HG03432 (cell line): ENCODE measurements around the gene CCN5.
"Not testable (repeated sequence)": the region's sequence is repeated elsewhere in the genome, so short reads cannot be mapped to it uniquely, and the experiment has no call there.

Experiments
- ATAC-seq: cut with Tn5 transposase; IDR thresholded peaks from one replicate; pipeline ENCODE4 v1.9.1; 2021; ENCODE audit warnings: mild to moderate bottlenecking, moderate library complexity; ENCODE audit not compliant: unreplicated experiment

The CCN5 gene

DNA sequence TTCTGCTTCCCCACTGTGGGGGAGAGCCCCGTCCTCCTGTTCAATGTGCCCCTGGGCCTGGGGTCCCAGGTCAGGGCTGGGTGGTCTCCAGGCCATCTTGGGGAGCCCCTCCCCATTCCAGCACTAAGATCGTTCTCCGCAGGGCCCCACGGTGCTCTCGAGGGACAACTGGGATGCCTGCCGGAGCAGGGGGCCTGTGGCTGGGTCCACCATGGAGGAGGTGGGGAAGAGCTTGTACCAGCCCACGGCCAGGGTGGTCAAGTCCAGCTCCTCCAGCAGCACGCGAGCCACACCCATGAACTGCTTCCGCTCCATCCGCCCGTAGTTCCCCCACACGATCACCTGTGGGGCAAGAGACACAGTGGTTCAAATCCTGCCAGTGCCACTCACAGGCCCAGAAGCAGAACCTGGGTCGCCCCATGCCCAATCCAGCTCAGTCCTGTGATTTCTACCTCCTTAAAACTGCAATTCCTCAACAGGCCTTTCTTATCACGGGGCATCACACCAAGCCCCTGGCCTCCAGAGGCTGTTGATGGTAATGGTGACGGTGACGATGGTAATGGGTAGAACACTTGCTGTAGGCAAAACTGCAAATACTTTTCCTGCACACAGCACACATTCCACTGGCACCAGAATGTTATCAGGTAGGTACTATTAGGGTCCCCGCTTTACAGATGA is 41.0 kb downstream of the CCN5 start:
- no peak for ATAC-seq

GRCh38 chr20:44756956-44757355 is 41.8 kb downstream of the CCN5 start:
- no peak for ATAC-seq

DNA sequence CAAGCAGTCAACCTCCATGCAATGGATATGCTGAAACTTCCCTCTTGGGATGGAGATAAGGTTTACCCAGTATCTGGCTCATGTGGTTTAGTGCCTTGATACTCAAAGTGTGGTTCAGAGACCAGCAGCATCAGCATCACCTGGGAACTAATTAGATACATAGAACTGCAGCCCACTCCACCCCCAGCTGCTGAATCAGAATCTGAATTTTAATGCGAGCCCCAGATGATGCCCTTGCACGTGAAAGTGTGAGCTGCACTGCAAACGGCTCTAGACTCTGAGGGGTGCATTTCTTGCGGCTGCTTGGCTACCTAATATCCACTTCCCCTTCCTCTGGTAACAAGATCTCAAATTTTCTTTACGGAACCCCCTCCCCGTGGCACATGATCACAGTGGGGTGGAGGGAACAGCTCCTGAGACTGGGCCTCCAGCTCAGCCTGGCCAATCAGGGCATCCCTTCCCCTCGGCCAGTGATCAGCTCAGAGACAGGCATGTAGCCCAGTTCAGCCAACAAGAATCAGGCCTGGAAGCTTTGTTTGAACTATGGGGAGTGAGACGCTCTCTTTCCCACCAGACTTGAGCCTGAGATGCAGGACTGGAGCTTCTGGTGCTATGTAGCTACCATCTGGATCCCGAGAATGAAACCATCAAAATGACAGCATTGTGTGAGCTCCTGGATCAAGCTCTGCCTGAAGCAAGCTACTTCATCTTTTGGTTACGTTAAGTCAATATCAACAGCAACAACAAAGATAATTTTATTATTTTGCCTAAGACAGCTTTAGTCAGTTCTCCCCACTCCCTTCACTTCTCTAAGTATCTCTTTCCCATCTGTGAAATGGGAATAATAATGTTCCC is 43.3 kb downstream of the CCN5 start:
- ATAC-seq: no peak

DNA sequence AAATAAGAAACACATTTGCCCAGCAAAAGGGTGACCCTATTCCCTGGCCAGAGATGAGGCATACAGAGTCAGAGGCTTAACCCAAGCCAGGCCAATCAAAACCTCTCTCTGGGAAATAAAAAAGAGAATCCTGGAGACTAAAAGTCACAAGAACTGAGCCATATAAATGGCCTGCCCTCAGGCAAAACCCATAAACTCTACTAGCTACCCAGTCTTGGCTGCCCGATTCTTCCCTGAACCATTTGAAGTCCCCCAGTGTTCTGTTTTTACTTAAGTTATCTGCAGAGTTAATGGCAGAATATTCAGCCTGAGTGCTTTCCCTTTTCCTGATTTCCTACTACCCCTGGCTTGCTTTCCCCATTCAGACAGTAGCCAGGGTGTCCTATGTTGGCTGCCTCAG is 44.4 kb downstream of the CCN5 start:
- no peak for ATAC-seq

- ATAC-seq: no peak
Measured at GRCh38 chr20:44761423-44761822, 46.3 kb downstream of the CCN5 start.

DNA sequence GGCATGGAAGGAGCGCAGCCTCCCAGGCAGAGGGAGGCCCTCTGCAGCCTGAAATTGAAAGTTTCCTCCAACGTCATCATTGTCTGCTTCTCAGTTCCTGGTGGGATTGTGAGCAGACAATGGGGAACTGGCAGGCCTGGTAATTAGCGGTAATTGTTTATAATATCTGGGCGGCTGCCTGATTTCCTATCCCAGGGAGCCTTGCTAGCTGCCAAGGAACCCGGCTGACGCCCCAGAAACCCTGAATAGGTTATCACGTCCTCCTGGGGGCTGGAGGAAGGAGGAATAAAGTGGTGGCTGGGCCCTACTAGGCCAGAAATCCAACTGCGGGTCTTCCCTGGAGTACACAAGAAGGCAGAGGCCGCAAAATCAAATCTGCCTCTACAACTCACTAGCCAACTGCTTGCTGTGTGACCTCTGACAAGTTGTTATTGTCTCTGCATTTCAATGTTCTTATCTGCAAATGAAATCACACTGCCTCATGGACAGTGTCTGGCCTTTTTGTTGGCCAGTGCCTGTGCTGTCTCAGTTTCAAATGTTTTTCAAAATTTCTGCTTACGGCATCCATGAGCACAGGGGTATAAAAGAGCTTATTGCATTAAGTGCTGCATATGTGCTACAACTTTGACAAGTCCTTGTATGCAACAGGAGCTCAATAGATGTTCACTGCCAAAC is 47.4 kb downstream of the CCN5 start:
- ATAC-seq: no peak

- ATAC-seq: not testable (repeated sequence)
Measured at GRCh38 chr20:44763798-44764197, 48.6 kb downstream of the CCN5 start.

GRCh38 chr20:44765091-44765490 is 49.9 kb downstream of the CCN5 start:
- no peak for ATAC-seq

GRCh38 chr20:44765701-44766347 is 50.7 kb downstream of the CCN5 start:
- ATAC-seq: no peak

GRCh38 chr20:44768256-44768655 is 53.1 kb downstream of the CCN5 start:
- no peak for ATAC-seq

GRCh38 chr20:44768854-44769480 is 53.8 kb downstream of the CCN5 start:
- no peak for ATAC-seq

GRCh38 chr20:44769481-44769863 is 54.3 kb downstream of the CCN5 start:
- no peak for ATAC-seq

GRCh38 chr20:44770484-44771171 is 55.5 kb downstream of the CCN5 start:
- no peak for ATAC-seq

- ATAC-seq: no peak
Measured at GRCh38 chr20:44771172-44771535, 56.0 kb downstream of the CCN5 start.

DNA sequence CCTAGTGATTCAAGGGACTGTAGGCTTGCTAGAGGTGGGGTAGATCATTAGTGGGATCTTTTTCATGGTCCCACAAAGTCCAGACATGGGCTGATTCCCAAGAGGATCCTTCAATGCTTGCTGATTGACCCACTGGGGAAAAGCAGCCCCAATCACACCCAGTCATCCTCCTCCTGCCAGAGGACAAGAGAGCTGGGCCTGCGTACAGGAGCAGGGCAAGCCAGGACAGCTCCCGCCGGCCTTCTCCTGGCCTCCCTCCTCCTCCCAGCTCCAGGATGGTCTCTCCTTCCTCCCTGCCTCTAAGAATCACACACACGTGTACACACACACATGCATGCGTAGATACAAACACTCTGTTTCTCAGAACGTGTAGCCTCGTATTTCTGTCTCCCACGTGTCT is 57.5 kb downstream of the CCN5 start:
- ATAC-seq: no peak

- no peak for ATAC-seq
Measured at GRCh38 chr20:44773070-44773829, 58.1 kb downstream of the CCN5 start.

GRCh38 chr20:44776980-44777379 is 61.8 kb downstream of the CCN5 start:
- no peak for ATAC-seq
